Measurements from ENCODE around the gene OPN1SW.
A peak's percentile ranks its signal among the peaks of the same experiment; 100 is the strongest.

OPN1SW gene

GRCh38 chr7:128758553-128758952, 17.0 kb downstream of the OPN1SW start:
- no peak for DNase-seq (ENCODE audit: low read depth in 2 of 2)

- no peak for DNase-seq (ENCODE audit: low read depth in 2 of 2)
These were observed 18.4 kb downstream of the OPN1SW start for GRCh38 chr7:128757203-128757602.

- DNase-seq (ENCODE audit: low read depth in 2 of 2), result no peak
These were observed 19.6 kb downstream of the OPN1SW start for GRCh38 chr7:128755819-128756476.

GRCh38 chr7:128755075-128755818, 20.3 kb downstream of the OPN1SW start:
- DNase-seq (ENCODE audit: low read depth in 2 of 2), result no peak

GRCh38 chr7:128752251-128752650, 23.3 kb downstream of the OPN1SW start:
- DNase-seq (ENCODE audit: low read depth in 2 of 2), result no peak

GRCh38 chr7:128747327-128748079, 28.1 kb downstream of the OPN1SW start:
- no peak for DNase-seq (ENCODE audit: low read depth in 2 of 2)

GRCh38 chr7:128745706-128746105, 29.9 kb downstream of the OPN1SW start:
- no peak for DNase-seq (ENCODE audit: low read depth in 2 of 2)

- no peak for DNase-seq (ENCODE audit: low read depth in 2 of 2)
These were observed 31.2 kb downstream of the OPN1SW start for GRCh38 chr7:128744366-128744905.

- DNase-seq (ENCODE audit: low read depth in 2 of 2), result no peak
These were observed 32.4 kb downstream of the OPN1SW start for GRCh38 chr7:128743112-128743772.

- no peak for DNase-seq (ENCODE audit: low read depth in 2 of 2)
These were observed 33.4 kb downstream of the OPN1SW start for GRCh38 chr7:128742206-128742605.

GRCh38 chr7:128741491-128741890, 34.1 kb downstream of the OPN1SW start:
- DNase-seq (ENCODE audit: low read depth in 2 of 2), result no peak

GRCh38 chr7:128740996-128741395, 34.6 kb downstream of the OPN1SW start:
- DNase-seq (ENCODE audit: low read depth in 2 of 2), result no peak

GRCh38 chr7:128739990-128740682, 35.5 kb downstream of the OPN1SW start:
- DNase-seq (ENCODE audit: low read depth in 2 of 2), result no peak

- DNase-seq (ENCODE audit: low read depth in 2 of 2), result peak; percentile 87 to 92
These were observed 36.3 kb downstream of the OPN1SW start, which contains the start of gene CALU for GRCh38 chr7:128739048-128739962. CALU (plus strand) TSS chr7:128739359; CDS start chr7:128748584, 9,225 bp downstream.

- no peak for DNase-seq (ENCODE audit: low read depth in 2 of 2)
These were observed 37.0 kb downstream of the OPN1SW start for GRCh38 chr7:128738570-128739047.

- DNase-seq (ENCODE audit: low read depth in 2 of 2), result no peak
These were observed 37.7 kb downstream of the OPN1SW start for GRCh38 chr7:128737867-128738385.

- DNase-seq (ENCODE audit: low read depth in 2 of 2), result no peak
These were observed 38.2 kb downstream of the OPN1SW start for GRCh38 chr7:128737441-128737840.

- DNase-seq (ENCODE audit: low read depth in 2 of 2), result no peak
These were observed 40.2 kb downstream of the OPN1SW start for GRCh38 chr7:128735436-128735835.

GRCh38 chr7:128734890-128735289, 40.7 kb downstream of the OPN1SW start:
- DNase-seq (ENCODE audit: low read depth in 2 of 2), result no peak

GRCh38 chr7:128733278-128733645, 42.3 kb downstream of the OPN1SW start:
- DNase-seq (ENCODE audit: low read depth in 2 of 2), result no peak
